HCT116 (cell line): Measurements from ENCODE around the gene IL1B. TPM values are rescaled to one million over a fixed set of nuclear protein-coding genes. Genes with fewer than 3 reads are reported as not detected.

Experiments used
- ATAC-seq: fragments of 200-7000 bp; cut with Tn5 transposase; 2 replicates; pipeline ENCODE4 v1.9.1; 2020; ENCODE audit warnings: mild to moderate bottlenecking, moderate library complexity
- BruUV-seq: library from RNA; stranded (reverse); fragments of 400-500 nt; replicated peaks from 2 replicates; lab custom pipeline; 2021; lab: Mats Ljungman, UMichigan
- CTCF ChIA-PET: fragments of 300-600 bp; sonication (Branson Sonifier 250); formaldehyde crosslinking; loops from one replicate; lab custom pipeline; 2021; ENCODE audit warnings: antibody characterized with exemption; lab: Charles Lee
- POLR2A ChIA-PET: fragments of 300-600, 350-600 bp; sonication (Branson Sonifier 250); formaldehyde crosslinking; loops from one replicate; lab custom pipeline; 2021; ENCODE audit warnings: antibody characterized with exemption; lab: Charles Lee
- RAD21 ChIA-PET, 2 experiments: fragments of 300-600 bp; sonication (Branson Sonifier 250); formaldehyde crosslinking; loops; one replicate each; lab custom pipeline; 2023; ENCODE audit warnings: low total read pairs in 2 of 2; ENCODE audit not compliant: uncharacterized antibody in 2 of 2, unreplicated experiment in 2 of 2, low non-redundant PET in 1 of 2; lab: Charles Lee
- DNase-seq: peaks from one replicate; pipeline ENCODE4 v3.0.0-alpha.2; 2010; ENCODE audit warnings: low read depth, low spot score
- H2AFZ ChIP-seq: fragments of 200-600 bp; shearing (Covaris generic), sonication (generic); 2 replicates; pipeline ENCODE4 v1.6.1; 2017; ENCODE audit warnings: low read depth, mixed run types, mixed read lengths, antibody characterized with exemption, low read length; ENCODE audit not compliant: poor library complexity, severe bottlenecking
- H3K27ac ChIP-seq: 2 replicates; pipeline ENCODE4 v1.5.1; 2012; ENCODE audit warnings: low read depth, low read length
- H3K27me3 ChIP-seq: fragments of 200-600 bp; sonication (generic); 2 replicates; pipeline ENCODE4 v1.6.1; 2016; ENCODE audit warnings: mixed run types, low read length, mixed read lengths; ENCODE audit not compliant: insufficient read depth
- H3K36me3 ChIP-seq, 2 experiments: fragments of 200-500 bp in 1 of 2; fragments of 200-600 bp in 1 of 2; sonication (Bioruptor generic) in 1 of 2; sonication (generic) in 1 of 2; 2 replicates each; pipeline versions ENCODE4 v1.5.1 to v1.6.1; 2014 to 2016; ENCODE audit warnings: low read length in 2 of 2, inconsistent platforms in 1 of 2, mixed read lengths in 1 of 2, mixed run types in 1 of 2; ENCODE audit not compliant: insufficient read depth in 2 of 2, control insufficient read depth in 1 of 2
- H3K4me1 ChIP-seq, 2 experiments: fragments of 200-600 bp in 1 of 2; sonication (generic) in 1 of 2; 2 replicates each; pipeline versions ENCODE4 v1.5.1 to v1.6.1; 2012 to 2017; ENCODE audit warnings: low read length in 2 of 2, inconsistent platforms in 1 of 2, mild to moderate bottlenecking in 1 of 2, mixed read lengths in 1 of 2, mixed run types in 1 of 2, moderate library complexity in 1 of 2; ENCODE audit not compliant: insufficient read depth in 2 of 2, control insufficient read depth in 1 of 2
- H3K4me2 ChIP-seq: fragments of 200-600 bp; sonication (generic); 2 replicates; pipeline ENCODE4 v1.6.1; 2017; ENCODE audit warnings: mixed run types, low read length, mixed read lengths
- H3K4me3 ChIP-seq, 2 experiments: fragments of 200-600 bp in 1 of 2; sonication (generic) in 1 of 2; replicated peaks in 1 of 2; 2 replicates each; pipeline ENCODE4 v1.5.1; 2011 to 2016; ENCODE audit warnings: low read length in 2 of 2, control low read depth in 1 of 2, low read depth in 1 of 2, mild to moderate bottlenecking in 1 of 2, mixed read lengths in 1 of 2, mixed run types in 1 of 2
- H3K79me2 ChIP-seq: fragments of 200-600 bp; sonication (generic); 2 replicates; pipeline ENCODE4 v1.6.1; 2017; ENCODE audit warnings: mild to moderate bottlenecking, mixed run types, low read length, moderate library complexity, mixed read lengths; ENCODE audit not compliant: insufficient read depth
- H3K9ac ChIP-seq: fragments of 200-600 bp; sonication (generic); 2 replicates; pipeline ENCODE4 v1.6.1; 2016; ENCODE audit warnings: low read length, mixed read lengths
- H3K9me2 ChIP-seq: fragments of 200-600 bp; sonication (generic), shearing (Covaris generic); 2 replicates; pipeline ENCODE4 v1.6.1; 2017; ENCODE audit warnings: mixed run types, mild to moderate bottlenecking, moderate library complexity; ENCODE audit not compliant: insufficient read depth
- H3K9me3 ChIP-seq, 2 experiments: fragments of 200-500 bp in 1 of 2; fragments of 200-600 bp in 1 of 2; sonication (Bioruptor generic) in 1 of 2; sonication (generic) in 1 of 2; 2 replicates each; pipeline ENCODE4 v1.6.1; 2014 to 2017; ENCODE audit warnings: low read length in 2 of 2, mixed read lengths in 2 of 2, inconsistent platforms in 1 of 2, low read depth in 1 of 2, mild to moderate bottlenecking in 1 of 2, mixed run types in 1 of 2, moderate library complexity in 1 of 2; ENCODE audit not compliant: control insufficient read depth in 1 of 2, insufficient read depth in 1 of 2
- H4K20me1 ChIP-seq: fragments of 200-600 bp; sonication (generic), shearing (Covaris generic); 2 replicates; pipeline ENCODE4 v1.6.1; 2017; ENCODE audit warnings: mixed run types, mild to moderate bottlenecking, moderate library complexity; ENCODE audit not compliant: insufficient read depth
- EGR1 ChIP-seq: IDR thresholded peaks from 2 replicates; pipeline ENCODE4 v1.6.1; 2012; ENCODE audit warnings: low read depth
- ELF1 ChIP-seq: IDR thresholded peaks from 2 replicates; pipeline ENCODE4 v1.6.1; 2012; ENCODE audit warnings: low read depth, borderline replicate concordance
- EZH2phosphoT487 ChIP-seq: fragments of 200-600 bp; IDR thresholded peaks from 2 replicates; pipeline ENCODE4 v1.6.1; 2018; ENCODE audit warnings: antibody characterized with exemption, borderline replicate concordance
- RAD21 ChIP-seq: IDR thresholded peaks from 2 replicates; pipeline ENCODE4 v1.6.1; 2012; ENCODE audit warnings: low read depth, mild to moderate bottlenecking
- SIN3A ChIP-seq: IDR thresholded peaks from 2 replicates; pipeline ENCODE4 v1.6.1; 2012; ENCODE audit warnings: low read depth
- SRF ChIP-seq: IDR thresholded peaks from 2 replicates; pipeline ENCODE4 v1.6.1; 2012; ENCODE audit warnings: low read depth
- ZNF274 ChIP-seq: fragments of 200-500 bp; sonication (Bioruptor generic); IDR thresholded peaks from 2 replicates; pipeline ENCODE4 v1.6.1; 2014; ENCODE audit warnings: mild to moderate bottlenecking, low read depth, low read length, inconsistent platforms
- intact Hi-C: fragments of 100-400 bp; cut with micrococcal nuclease; formaldehyde crosslinking; loops from 2 replicates; pipeline ENCODE4 v1.10.0; 2022
- total RNA-seq: library from RNA; stranded (reverse); gene quantifications from one replicate; pipeline ENCODE4 v1.2.1, GENCODE V29; 2021; ENCODE audit not compliant: unreplicated experiment
- TF ChIP-seq, protein P1 (sequence below): IDR thresholded peaks from 2 replicates; pipeline ENCODE4 v1.6.1; 2011; ENCODE audit warnings: mild to moderate bottlenecking, low read length, moderate library complexity; ENCODE audit not compliant: insufficient replicate concordance; ENCODE audit errors: extremely low read depth
- TF ChIP-seq, protein P2 (sequence below): IDR thresholded peaks from 2 replicates; pipeline ENCODE4 v1.6.1; 2012

IL1B gene
- total RNA-seq, 1 experiment from 2014 or later: not detected

DNA sequence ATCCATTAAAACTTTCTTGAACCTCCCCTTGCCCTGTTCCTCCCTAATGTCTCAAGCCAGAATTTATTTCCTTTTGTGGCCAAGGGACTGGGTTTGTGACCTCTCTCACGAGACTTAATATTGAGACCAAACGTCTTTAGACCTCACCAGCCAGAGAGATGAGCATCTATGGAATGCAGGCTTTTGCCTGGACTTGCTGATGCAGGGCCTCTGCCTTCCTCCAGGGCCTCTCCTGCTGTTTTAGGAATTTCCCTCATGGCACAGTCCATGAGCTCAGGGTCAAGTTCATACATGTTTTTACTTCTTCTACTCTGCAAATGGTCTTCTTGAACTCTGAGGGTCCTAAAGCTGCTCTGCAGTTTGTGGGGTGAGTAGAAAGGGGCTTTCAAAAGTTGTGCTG is 22.3 kb downstream of the IL1B start (continued):
- TF ChIP-seq, protein P1, sequence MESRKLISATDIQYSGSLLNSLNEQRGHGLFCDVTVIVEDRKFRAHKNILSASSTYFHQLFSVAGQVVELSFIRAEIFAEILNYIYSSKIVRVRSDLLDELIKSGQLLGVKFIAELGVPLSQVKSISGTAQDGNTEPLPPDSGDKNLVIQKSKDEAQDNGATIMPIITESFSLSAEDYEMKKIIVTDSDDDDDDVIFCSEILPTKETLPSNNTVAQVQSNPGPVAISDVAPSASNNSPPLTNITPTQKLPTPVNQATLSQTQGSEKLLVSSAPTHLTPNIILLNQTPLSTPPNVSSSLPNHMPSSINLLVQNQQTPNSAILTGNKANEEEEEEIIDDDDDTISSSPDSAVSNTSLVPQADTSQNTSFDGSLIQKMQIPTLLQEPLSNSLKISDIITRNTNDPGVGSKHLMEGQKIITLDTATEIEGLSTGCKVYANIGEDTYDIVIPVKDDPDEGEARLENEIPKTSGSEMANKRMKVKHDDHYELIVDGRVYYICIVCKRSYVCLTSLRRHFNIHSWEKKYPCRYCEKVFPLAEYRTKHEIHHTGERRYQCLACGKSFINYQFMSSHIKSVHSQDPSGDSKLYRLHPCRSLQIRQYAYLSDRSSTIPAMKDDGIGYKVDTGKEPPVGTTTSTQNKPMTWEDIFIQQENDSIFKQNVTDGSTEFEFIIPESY: no peak
- TF ChIP-seq SRF (no peak), EGR1 (no peak), ZNF274 (no peak), RAD21 (no peak)

DNA sequence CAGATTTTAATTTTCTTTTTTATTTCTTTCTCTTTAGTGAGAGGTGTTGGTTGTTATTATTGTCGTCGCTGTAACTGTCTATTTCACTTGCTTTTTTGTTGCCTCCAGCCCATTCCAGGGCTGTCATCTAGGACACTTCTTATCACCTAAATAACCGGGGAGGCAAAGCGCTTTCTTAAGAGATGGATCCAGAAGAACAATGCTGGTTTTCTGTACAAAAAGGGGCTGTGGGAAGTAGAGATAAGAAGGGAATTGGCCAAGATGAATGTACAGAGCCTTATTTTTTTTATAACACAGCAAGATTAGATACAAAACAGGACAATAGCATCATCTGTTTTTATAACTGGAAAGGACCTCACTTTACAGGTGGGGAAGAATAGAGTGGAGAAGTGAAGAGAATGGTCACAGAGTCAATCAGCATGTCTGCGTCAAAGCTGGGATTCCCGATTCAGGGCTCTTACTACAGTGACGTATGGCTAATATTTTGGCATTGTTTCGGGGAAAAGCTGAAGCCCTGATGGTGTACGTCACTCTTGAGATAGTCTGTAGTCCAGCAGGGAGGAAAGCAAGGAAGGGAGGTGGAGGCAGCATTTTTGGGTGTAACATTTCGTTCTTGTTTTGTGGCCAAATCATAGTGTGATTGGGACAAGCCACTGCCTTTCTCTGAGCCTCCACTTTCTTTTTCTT is 23.2 kb downstream of the IL1B start:
- peaks cover 9 to 25% of the 10 kb centered on the region in 2 experiments for H3K4me1 ChIP-seq
- H3K36me3 ChIP-seq: no peaks in the 10 kb centered on the region
- no peaks in the 10 kb centered on the region for H3K9me2 ChIP-seq
- ChIA-PET POLR2A (no interaction called here), CTCF (no interaction called here), RAD21 (no interaction called here)
- TF ChIP-seq SIN3A (no peak), ELF1 (no peak), EZH2phosphoT487 (no peak)
- TF ChIP-seq, protein P2, sequence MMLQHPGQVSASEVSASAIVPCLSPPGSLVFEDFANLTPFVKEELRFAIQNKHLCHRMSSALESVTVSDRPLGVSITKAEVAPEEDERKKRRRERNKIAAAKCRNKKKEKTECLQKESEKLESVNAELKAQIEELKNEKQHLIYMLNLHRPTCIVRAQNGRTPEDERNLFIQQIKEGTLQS: no peak
- H3K79me2 ChIP-seq: no peaks in the 10 kb centered on the region
- ATAC-seq (no peak), DNase-seq (no peak)
- no peaks in the 10 kb centered on the region for H3K9me3 ChIP-seq
- no peak overlapping the region for H3K9ac ChIP-seq
- no peak overlapping the region for H2AFZ ChIP-seq
- no peaks in the 10 kb centered on the region for H4K20me1 ChIP-seq
- H3K4me3 ChIP-seq: no peak overlapping the region
- H3K27ac ChIP-seq: no peak overlapping the region
- no peaks in the 10 kb centered on the region for H3K27me3 ChIP-seq
- no TSS peak for BruUV-seq
- no peak overlapping the region for H3K4me2 ChIP-seq
- intact Hi-C loops: no loop called here
